ENCODE results near the gene PBLD. TPM values are rescaled to one million over a fixed set of nuclear protein-coding genes. Genes with fewer than 3 reads are reported as not detected.

The PBLD gene
- total RNA-seq, 1 donor from 2014 or later: 0.53 TPM

DNA sequence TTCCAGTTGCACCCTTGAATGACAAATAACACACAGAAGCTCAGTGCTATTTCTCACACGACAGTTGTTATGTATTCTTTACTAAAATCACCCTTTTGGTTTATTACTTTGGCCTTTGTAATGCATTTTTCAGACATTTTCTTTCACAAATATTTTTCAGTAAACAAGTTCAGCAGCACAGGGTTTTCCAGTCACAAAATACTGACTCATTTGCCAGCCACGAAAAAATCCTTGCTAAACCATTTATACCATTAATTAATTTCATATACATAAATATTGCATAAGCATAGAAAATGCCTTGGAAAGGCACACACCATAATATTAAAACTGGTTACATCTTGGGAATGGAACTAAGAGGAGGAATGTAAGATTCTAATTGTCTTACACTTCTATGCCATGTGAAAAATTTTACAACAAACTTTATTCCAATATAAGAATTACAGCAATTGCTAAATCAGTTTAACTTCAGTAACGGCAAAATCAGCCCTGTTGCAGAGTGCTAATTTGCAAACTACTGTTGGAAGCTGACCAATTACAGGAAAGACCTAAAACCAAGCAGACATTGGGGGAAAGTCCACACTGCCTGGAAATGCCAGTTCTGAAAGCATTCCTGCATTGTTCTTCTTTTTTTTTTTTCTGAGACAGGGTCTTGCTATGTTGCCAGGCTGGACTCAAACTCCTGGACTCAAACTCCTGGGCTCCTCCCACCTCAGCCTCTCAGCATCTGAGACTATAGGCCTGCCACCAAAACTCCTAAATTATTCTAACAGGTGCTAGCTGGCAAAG, 31.6 kb upstream of the PBLD start:
- H3K4me3 ChIP-seq (ENCODE audit: low read depth, low read length): no peak overlapping the region
- peaks cover 2% of the 10 kb centered on the region for H3K36me3 ChIP-seq (ENCODE audit: control insufficient read depth, insufficient read depth, low read length)
- no peak for TF ChIP-seq CTCF (IDR thresholded peaks at IDR 0.05; ENCODE audit: insufficient read depth, low read length, severe bottlenecking)
- DNase-seq (ENCODE audit: low read depth): no peak
- no peaks in the 10 kb centered on the region for H3K27me3 ChIP-seq (ENCODE audit: control insufficient read depth, insufficient read depth, low read length)
- no peak for FAIRE-seq

DNA sequence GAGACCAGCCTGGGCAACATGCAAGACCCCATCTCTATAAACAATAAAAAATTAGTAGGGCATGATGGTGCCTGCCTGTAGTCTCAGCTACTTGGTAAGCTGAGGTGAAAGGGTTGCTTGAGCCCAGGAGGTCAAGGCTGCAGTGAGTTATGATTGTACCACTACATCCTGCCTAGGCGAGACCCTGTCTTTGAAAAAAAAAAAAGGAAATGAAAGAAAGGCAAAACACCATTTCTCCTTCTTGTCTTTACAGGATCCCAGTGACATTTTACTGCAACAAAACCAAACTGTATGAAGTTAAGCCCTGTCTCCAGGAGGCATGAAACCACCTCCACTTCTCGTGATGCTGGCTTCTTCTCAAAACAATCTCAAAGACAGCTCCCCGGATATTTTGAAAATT, 29.9 kb upstream of the PBLD start:
- no peak for FAIRE-seq
- Histone ChIP-seq H3K36me3 (ENCODE audit: control insufficient read depth, insufficient read depth, low read length) (peaks cover 2% of the 10 kb centered on the region), H3K27me3 (ENCODE audit: control insufficient read depth, insufficient read depth, low read length) (no peaks in the 10 kb centered on the region), H3K4me3 (ENCODE audit: low read depth, low read length) (no peak overlapping the region)
- DNase-seq (ENCODE audit: low read depth): no peak
- TF ChIP-seq CTCF (IDR thresholded peaks at IDR 0.05; ENCODE audit: insufficient read depth, low read length, severe bottlenecking): no peak

GRCh38 chr10:68359189-68359588, 26.5 kb upstream of the PBLD start:
- DNase-seq (ENCODE audit: low read depth) (no peak), FAIRE-seq (no peak)
- peaks cover 5% of the 10 kb centered on the region for H3K36me3 ChIP-seq (ENCODE audit: control insufficient read depth, insufficient read depth, low read length)
- no peaks in the 10 kb centered on the region for H3K27me3 ChIP-seq (ENCODE audit: control insufficient read depth, insufficient read depth, low read length)
- no peak overlapping the region for H3K4me3 ChIP-seq (ENCODE audit: low read depth, low read length)
- no peak for TF ChIP-seq CTCF (IDR thresholded peaks at IDR 0.05; ENCODE audit: insufficient read depth, low read length, severe bottlenecking)

GRCh38 chr10:68353537-68353936, 20.8 kb upstream of the PBLD start:
- DNase-seq (ENCODE audit: low read depth) (no peak), FAIRE-seq (no peak)
- TF ChIP-seq CTCF (IDR thresholded peaks at IDR 0.05; ENCODE audit: insufficient read depth, low read length, severe bottlenecking): no peak
- Histone ChIP-seq H3K27me3 (ENCODE audit: control insufficient read depth, insufficient read depth, low read length) (no peaks in the 10 kb centered on the region), H3K4me3 (ENCODE audit: low read depth, low read length) (no peak overlapping the region), H3K36me3 (ENCODE audit: control insufficient read depth, insufficient read depth, low read length) (peaks cover 5% of the 10 kb centered on the region)

GRCh38 chr10:68348265-68348741, 15.6 kb upstream of the PBLD start:
- H3K27me3 ChIP-seq (ENCODE audit: control insufficient read depth, insufficient read depth, low read length): no peaks in the 10 kb centered on the region
- peak; percentile 78 for TF ChIP-seq CTCF (IDR thresholded peaks at IDR 0.05; ENCODE audit: insufficient read depth, low read length, severe bottlenecking)
- H3K4me3 ChIP-seq (ENCODE audit: low read depth, low read length): no peak overlapping the region
- H3K36me3 ChIP-seq (ENCODE audit: control insufficient read depth, insufficient read depth, low read length): peaks cover 1% of the 10 kb centered on the region
- FAIRE-seq (no peak), DNase-seq (ENCODE audit: low read depth) (peak; percentile 46)

- no peak for TF ChIP-seq CTCF (IDR thresholded peaks at IDR 0.05; ENCODE audit: insufficient read depth, low read length, severe bottlenecking)
- DNase-seq (ENCODE audit: low read depth) (no peak), FAIRE-seq (no peak)
- Histone ChIP-seq H3K4me3 (ENCODE audit: low read depth, low read length) (no peak overlapping the region), H3K36me3 (ENCODE audit: control insufficient read depth, insufficient read depth, low read length) (no peaks in the 10 kb centered on the region), H3K27me3 (ENCODE audit: control insufficient read depth, insufficient read depth, low read length) (no peaks in the 10 kb centered on the region)
Measured at GRCh38 chr10:68346774-68347173, 14.0 kb upstream of the PBLD start.
